IPS DF 4.7 (cell line): ENCODE results near the gene APBB2.

Source experiments
- DNase-seq: peaks from one replicate; pipeline ENCODE4 v3.0.0-alpha.2; 2013; ENCODE audit warnings: low spot score; ENCODE audit errors: extremely low read depth

The APBB2 gene

GRCh38 chr4:40978548-40978947 is 235.8 kb downstream of the APBB2 start:
- DNase-seq, result no peak

GRCh38 chr4:40976343-40976742 is 238.0 kb downstream of the APBB2 start:
- DNase-seq, result peak; percentile 25

GRCh38 chr4:40972722-40973121 is 241.6 kb downstream of the APBB2 start:
- no peak for DNase-seq

DNA sequence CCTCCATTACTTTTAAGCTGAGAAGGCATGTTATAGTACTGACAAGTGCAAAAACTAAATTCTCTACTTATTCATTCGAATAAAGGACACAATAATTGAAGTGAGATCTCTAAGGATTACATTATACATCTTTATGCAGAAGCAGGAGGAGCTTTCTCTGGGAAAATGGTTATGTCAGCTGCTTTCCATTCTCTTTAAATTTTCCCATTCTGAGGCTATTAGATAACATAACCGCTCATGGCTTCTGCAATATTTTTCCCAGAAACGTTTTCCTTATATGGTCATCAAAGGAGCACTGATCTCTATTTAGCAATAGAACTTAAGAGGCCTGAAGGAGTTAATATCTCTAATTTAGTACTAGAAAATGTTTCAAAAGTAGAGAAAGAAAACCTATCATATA is 243.0 kb downstream of the APBB2 start:
- DNase-seq, result no peak

DNA sequence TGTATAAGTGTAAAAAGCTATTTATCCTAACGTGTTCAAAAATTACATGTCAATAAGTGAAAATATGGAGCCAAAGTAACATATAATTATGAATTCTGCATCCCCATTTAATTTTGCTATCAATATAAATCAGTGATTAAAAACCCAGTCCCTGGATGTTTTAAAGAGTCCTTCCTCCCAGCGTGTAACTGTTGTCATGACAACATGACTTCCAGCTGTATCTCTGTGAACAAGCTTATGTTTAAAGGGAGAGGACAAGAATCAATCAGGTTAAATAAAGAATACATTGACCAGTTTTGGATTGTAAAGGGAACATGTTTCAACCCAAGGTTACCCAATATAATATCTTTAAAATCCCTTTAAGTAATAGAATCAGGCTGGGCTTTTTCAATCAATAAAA is 244.8 kb downstream of the APBB2 start:
- no peak for DNase-seq

DNA sequence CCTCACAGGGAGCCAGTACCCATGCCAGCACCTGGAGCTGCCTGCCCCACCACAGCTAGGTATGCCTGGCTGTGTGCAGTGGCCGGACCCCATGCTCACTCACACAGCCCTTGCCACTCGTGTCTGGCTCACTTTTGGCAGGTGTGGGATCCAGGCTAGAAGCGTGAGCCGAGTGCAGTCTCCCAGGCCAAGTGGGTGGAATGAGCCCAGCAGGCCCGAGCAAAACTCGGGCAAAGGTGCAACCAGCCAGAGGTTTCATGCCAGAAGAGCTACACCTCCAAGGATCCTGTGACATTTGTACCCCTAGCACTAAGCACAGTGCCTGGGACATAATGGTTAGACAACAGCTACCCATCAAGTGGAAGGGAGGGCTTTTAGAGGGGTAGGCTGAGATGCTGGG is 246.8 kb downstream of the APBB2 start:
- no peak for DNase-seq

DNA sequence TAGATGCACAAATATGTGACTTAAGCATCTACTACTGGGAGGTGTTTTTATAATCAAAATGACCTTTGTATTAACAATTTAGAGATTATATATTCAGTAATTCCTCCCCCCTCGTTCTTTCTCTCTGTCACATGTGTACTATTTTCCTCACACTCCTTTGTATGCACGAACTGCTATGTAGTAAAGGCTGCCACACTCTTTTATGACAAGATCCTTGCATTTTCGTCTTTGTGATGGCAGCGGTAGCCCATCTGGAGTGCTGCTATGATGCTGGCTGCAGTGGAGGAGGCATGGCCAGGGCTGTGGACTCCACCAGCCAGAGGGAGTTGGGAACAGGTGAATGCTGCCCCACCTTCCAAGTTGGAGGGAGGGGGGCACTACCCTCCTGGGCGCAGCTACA is 248.3 kb downstream of the APBB2 start:
- no peak for DNase-seq

DNA sequence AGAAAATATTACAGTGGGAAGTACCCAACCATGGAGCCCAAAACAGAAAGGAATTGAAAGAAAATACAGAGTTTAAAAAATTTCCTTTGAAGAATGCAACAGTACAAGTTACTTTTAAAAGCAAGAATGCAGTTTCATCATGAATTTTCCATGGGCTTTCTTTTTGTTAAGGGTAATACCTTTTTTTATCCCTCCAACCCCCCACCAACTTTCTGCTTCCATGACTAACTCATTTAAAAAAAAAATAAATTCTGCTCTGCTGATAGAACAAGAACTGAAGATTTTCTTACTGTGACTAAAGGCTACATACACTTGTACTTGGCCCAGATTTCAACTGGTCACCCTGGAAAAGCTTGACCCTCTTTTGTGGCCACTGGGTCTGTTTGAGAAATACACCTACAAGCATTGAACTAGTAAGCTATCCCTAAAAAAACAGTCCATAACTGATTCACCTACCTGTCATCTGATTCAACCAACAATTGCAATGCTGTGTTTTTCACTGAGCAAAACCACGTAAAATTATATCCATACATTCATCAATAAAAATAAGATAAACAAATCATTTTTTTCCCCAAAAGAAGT is 250.4 kb downstream of the APBB2 start:
- no peak for DNase-seq

DNA sequence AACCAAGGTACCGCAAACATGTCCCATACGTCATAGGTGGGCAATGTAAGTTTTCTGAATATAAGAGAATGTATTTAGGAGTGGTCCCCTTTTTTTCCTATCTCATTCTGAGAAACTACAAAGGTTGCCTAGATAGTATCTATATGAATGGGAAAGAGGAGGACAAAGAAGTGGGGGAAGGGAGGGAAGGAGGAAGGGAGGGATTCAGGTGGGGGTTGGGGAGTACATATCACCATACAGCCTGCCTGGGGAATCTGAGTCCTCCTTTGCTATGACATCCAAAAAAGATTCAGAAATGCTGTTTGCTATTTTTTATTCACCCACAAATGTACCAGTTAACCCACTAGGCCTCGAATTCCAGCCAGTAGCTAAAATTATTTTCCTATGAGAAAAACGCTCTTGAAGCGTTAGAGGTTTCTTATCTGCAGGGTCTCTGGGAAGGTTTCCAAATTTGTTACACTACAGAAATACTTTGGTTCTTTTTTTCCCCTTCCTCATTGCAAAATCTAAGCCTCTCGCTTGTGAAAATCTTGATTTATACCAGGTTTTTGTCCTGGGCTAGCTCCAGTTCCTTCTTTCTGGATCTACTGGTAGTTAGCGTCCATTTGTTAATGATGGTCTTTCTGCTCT is 251.7 kb downstream of the APBB2 start:
- no peak for DNase-seq

GRCh38 chr4:40960941-40961340 is 253.4 kb downstream of the APBB2 start:
- no peak for DNase-seq

- no peak for DNase-seq
These were observed 257.1 kb downstream of the APBB2 start for GRCh38 chr4:40957281-40957680.

DNA sequence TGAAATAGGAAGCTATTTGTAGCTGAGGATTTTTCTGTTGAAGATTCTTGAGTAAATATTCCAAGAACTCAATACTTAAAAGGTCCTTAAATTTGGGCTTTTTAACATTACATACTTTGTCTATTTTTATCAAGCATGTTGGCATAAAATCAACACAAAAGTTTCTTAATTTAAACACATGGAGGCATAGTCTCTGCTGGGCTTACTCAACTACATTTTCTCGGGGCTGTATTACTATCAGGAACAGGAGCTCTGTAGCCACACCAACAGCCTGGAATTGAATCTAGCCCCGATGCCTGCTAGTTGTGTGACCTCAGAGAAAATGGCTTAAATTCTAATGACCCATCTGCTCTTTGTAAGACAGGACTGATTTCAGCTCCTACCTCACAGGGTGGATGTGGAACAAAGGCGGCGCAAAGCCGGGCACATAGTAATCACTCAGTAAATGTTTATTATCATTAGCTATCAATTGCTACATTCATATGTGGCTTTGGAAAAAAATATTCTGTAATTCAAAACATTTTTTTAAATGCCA is 257.6 kb downstream of the APBB2 start:
- no peak for DNase-seq

DNA sequence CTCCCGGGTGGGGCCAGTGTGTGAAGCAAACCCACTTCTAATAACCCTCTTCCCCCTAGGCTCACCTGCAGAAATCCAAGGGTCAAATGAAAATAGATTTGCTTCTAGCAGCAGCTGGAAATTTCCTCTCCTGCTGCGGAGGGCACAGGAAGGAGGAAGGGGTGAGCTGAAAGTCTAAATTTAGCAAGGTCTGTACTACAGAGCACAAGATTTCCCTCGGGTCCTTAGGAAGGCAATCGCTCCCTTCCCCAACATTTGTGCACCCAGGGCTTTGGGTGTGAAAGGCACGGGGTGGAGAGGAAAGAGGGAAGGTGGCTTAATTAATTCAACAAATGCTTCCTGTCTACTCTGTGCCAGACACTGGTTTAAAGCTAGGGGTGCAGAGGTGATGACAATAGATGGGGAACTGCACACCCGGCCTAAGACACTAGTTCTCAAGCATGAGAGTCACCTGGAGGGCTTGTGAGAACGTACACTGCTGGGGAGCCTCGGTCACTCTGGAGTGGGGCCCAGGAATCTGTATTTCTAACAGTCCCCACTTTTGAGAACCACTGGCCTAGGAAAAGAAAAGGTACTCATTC is 260.2 kb downstream of the APBB2 start:
- no peak for DNase-seq

GRCh38 chr4:40953283-40954087 is 260.9 kb downstream of the APBB2 start:
- no peak for DNase-seq

DNA sequence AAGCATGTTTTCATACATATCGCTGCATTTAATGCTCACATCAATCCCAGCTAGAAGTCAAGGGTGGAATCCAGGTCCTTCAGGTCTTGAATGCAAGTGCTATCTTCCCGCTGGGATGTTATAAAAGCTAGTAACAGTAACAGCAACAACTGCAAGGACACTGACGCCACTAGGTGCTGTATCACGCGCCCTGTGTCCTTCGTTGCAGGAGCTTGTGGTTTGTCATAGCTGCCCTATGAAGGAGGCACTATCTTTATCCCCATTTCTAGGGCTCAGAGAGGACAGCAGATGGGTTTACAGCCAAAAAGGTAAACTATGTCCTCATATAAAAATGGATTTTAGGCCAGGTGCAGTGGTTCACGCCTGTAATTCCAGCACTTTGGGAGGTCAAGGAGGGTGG is 261.7 kb downstream of the APBB2 start:
- DNase-seq, result no peak

DNA sequence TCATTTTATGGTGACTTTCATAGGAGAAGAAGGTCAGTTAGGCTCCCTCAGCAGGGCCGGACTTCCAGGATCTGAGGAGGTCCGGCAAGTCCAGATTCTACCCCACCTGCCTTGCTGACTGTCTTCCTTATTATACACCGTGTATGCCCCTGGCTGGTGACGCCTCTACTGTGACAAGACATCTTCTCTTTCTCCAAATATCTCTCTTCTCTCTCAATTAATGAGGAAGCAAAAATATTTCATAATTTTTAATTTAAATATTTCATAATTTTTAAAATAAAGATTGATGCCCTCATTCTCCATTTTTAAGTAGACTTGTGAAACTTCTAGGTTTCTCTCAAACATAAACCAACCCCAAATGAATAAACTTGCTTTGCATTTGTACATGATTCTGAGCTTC is 262.1 kb downstream of the APBB2 start:
- DNase-seq, result no peak

GRCh38 chr4:40951026-40951425 is 263.3 kb downstream of the APBB2 start:
- no peak for DNase-seq

- no peak for DNase-seq
These were observed 264.8 kb downstream of the APBB2 start for GRCh38 chr4:40949358-40950100.

DNA sequence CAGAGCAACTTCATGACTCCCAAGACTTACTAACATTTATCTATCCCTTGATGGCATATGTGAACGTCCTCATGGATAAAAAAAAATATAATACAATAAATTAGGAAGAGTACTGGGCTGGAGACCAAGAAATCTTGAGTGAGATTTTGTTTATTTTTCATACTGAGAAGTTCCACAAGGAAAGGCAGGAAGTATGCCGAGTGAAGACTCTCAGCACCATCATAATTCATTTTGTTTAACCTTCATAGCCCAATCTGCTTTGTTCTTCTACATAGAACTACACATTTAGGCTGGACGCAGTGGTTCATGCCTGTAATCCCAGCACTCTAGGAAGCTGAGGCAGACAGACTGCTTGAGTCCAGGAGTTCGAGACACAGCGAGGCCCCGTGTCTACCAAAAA is 266.3 kb downstream of the APBB2 start:
- no peak for DNase-seq

DNA sequence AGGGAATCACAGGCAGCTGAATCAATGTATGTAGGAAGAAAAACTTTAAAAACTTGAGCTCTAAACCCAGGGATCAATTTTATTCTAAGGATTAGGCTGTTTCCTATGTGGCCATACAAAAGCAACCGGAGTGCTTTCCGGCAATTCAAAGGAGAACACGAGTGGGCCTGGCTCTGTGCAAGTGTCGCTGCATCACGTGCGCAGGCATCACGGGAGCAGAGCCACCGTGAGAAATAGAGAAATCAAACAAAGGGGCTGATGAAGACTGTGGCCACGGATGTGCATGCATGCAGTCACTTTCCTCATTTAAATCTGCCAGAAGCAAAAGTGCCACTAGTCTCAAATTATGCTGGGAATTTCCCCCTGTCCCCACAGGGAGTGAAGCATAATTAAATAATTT is 267.7 kb downstream of the APBB2 start:
- no peak for DNase-seq

GRCh38 chr4:40940756-40941155 is 273.6 kb downstream of the APBB2 start:
- no peak for DNase-seq
